Stimulated activated CD8-positive, alpha-beta memory T cell treated with anti-CD3 and anti-CD28 coated beads, Interleukin-12 subunit alpha, Interleukin-12 subunit beta, amount 100 ng/mL, for 1 hour (primary cell): ENCODE results near the gene PHIP.

Source experiments
- DNase-seq: peaks from one replicate; pipeline ENCODE4 v3.0.0-alpha.2; 2020; ENCODE audit warnings: low read depth

PHIP gene

GRCh38 chr6:79070206-79070825 lies 7.7 kb downstream of the PHIP start:
- no peak for DNase-seq

GRCh38 chr6:79066828-79067227 lies 11.2 kb downstream of the PHIP start:
- no peak for DNase-seq

- DNase-seq: no peak
Observed at GRCh38 chr6:79066330-79066729, 11.7 kb downstream of the PHIP start.

GRCh38 chr6:79065232-79065631 lies 12.8 kb downstream of the PHIP start:
- DNase-seq: no peak

GRCh38 chr6:79064635-79065034 lies 13.4 kb downstream of the PHIP start:
- no peak for DNase-seq

- no peak for DNase-seq
Observed at GRCh38 chr6:79062708-79063107, 15.3 kb downstream of the PHIP start.

GRCh38 chr6:79057746-79058145 lies 20.3 kb downstream of the PHIP start:
- DNase-seq: no peak

GRCh38 chr6:79056226-79056625 lies 21.8 kb downstream of the PHIP start:
- no peak for DNase-seq

GRCh38 chr6:79048611-79049010 lies 29.4 kb downstream of the PHIP start:
- no peak for DNase-seq

GRCh38 chr6:79047072-79047471 lies 31.0 kb downstream of the PHIP start:
- no peak for DNase-seq

- DNase-seq: no peak
Observed at GRCh38 chr6:79045966-79046365, 32.1 kb downstream of the PHIP start.

GRCh38 chr6:79042799-79043126 lies 35.3 kb downstream of the PHIP start:
- no peak for DNase-seq

- DNase-seq: no peak
Observed at GRCh38 chr6:79042088-79042798, 35.8 kb downstream of the PHIP start.

GRCh38 chr6:79040083-79040482 lies 38.0 kb downstream of the PHIP start:
- DNase-seq: no peak

- no peak for DNase-seq
Observed at GRCh38 chr6:79038061-79038460, 40.0 kb downstream of the PHIP start.

- no peak for DNase-seq
Observed at GRCh38 chr6:79034865-79035264, 43.2 kb downstream of the PHIP start.

- no peak for DNase-seq
Observed at GRCh38 chr6:79033279-79033678, 44.8 kb downstream of the PHIP start.

GRCh38 chr6:79031821-79032590 lies 46.0 kb downstream of the PHIP start:
- DNase-seq: no peak

GRCh38 chr6:79030511-79030910 lies 47.5 kb downstream of the PHIP start:
- DNase-seq: no peak

GRCh38 chr6:79030023-79030422 lies 48.0 kb downstream of the PHIP start:
- DNase-seq: no peak

- no peak for DNase-seq
Observed at GRCh38 chr6:79028641-79029314, 49.3 kb downstream of the PHIP start.

GRCh38 chr6:79011940-79012339 lies 66.1 kb downstream of the PHIP start:
- DNase-seq: no peak

GRCh38 chr6:79010422-79010821 lies 67.6 kb downstream of the PHIP start:
- no peak for DNase-seq
